Endothelial cell of coronary artery (primary cell): ENCODE measurements around the gene NOSTRIN. TPM values are rescaled to one million over a fixed set of nuclear protein-coding genes. Genes with fewer than 3 reads are reported as not detected.

ENCODE experiments used
- total RNA-seq: library from RNA; depleted of rRNA; stranded (reverse); fragments of >200 nt; gene quantifications from 2 replicates; pipeline ENCODE4 v1.2.3, GENCODE V29; 2014

The NOSTRIN gene, protein sequence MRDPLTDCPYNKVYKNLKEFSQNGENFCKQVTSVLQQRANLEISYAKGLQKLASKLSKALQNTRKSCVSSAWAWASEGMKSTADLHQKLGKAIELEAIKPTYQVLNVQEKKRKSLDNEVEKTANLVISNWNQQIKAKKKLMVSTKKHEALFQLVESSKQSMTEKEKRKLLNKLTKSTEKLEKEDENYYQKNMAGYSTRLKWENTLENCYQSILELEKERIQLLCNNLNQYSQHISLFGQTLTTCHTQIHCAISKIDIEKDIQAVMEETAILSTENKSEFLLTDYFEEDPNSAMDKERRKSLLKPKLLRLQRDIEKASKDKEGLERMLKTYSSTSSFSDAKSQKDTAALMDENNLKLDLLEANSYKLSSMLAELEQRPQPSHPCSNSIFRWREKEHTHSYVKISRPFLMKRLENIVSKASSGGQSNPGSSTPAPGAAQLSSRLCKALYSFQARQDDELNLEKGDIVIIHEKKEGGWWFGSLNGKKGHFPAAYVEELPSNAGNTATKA
- total RNA-seq = 0.36 TPM in 1 of 2 replicates, not detected in the other

GRCh38 chr2:168801961-168802858 is at the start of gene NOSTRIN:
NOSTRIN (plus strand) TSS chr2:168802637; CDS start chr2:168802647, 10 bp downstream.

DNA sequence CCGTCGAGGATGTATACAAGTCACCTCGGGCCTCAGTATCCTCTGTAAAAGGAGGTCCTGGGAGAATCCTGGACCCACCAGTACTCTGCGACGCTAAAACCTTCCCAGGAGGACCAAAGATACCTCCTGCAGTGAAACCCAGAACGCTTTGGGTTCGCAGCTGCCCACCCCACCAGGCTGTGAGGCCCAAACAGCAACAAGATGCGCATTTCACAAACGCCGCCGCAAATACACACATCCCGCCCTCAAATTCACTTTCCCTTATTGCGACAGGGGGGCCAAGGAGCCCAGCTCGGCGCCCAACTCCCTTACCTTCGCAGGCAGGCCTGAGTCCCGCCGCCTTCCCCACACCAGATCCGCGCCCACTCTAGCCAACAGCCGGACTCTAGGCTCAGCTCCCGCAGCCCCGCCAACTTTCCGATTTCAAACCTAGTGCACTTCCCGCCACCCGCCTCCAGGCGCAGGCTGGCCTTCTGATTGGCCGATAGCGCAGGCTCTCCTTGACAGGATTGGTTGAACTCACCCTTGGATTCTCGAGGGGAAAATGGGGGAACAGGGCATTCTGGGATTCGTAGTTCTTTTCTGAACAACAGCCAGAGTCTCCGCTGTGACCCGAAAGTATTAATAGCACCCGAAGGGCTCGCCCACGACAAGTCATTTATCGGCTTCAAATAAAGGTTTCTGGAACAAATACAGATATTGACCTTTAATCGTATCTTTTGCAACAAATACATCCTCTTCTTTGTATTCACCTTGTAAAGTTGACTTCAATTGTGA is 87.8 kb downstream of the NOSTRIN start, which contains the start of gene SPC25:
Gene SPC25, minus strand, starts transcription at position 425 of the 777 bp plus-strand sequence. CDS start 911 bp downstream, outside the sequence.

DNA sequence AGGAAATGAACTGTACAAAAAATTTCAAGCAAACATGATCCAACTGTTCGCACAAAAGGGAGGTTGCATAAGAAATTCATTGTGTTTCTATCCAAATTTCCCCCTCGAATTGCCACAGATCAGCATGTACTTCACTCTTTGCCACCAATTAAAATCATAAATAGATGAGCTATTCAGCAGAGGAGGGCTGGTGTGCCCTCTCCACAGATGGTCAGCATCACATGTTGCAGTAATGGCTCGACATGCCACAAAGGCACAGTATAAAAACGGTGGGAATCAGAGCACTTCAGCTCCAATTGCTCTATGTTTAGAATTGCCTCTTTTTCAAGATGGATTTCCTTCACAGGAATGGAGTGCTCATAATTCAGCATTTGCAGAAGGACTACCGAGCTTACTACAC is 98.6 kb downstream of the NOSTRIN start, which contains the start of gene G6PC2:
Gene G6PC2, plus strand, starts transcription at position 289 of the 400 bp plus-strand sequence. Its CDS starts 41 bp downstream, at position 330.

Other genes starting within 250 kb of the NOSTRIN start
- 1.6 and 6.4 TPM in 2 replicates for gene SPC25, start 87.8 kb downstream of the NOSTRIN start, total RNA-seq
- not detected in 2 replicates for gene G6PC2, start 98.7 kb downstream of the NOSTRIN start, total RNA-seq
- gene ABCB11, start 228.7 kb downstream of the NOSTRIN start, total RNA-seq = 0.18 and 0.56 TPM in 2 replicates